ES-I3 (cell line): ENCODE data around the gene RBCK1.

Experiments
- H3K36me3 ChIP-seq: 2 replicates; pipeline ENCODE4 v1.6.1; 2013; ENCODE audit warnings: mild to moderate bottlenecking, low read length, control low read depth, moderate library complexity; ENCODE audit not compliant: insufficient read depth
- H3K4me1 ChIP-seq: 2 replicates; pipeline ENCODE4 v1.6.1; 2013; ENCODE audit warnings: mild to moderate bottlenecking, control low read depth, low read length; ENCODE audit not compliant: insufficient read depth
- H3K9ac ChIP-seq: 2 replicates; pipeline ENCODE4 v1.6.1; 2013; ENCODE audit warnings: low read depth, mild to moderate bottlenecking, low read length, moderate library complexity
- H3K9me3 ChIP-seq: 2 replicates; pipeline ENCODE4 v1.6.1; 2013; ENCODE audit warnings: mild to moderate bottlenecking, low read length, moderate library complexity; ENCODE audit not compliant: control insufficient read depth, insufficient read depth

The RBCK1 gene

DNA sequence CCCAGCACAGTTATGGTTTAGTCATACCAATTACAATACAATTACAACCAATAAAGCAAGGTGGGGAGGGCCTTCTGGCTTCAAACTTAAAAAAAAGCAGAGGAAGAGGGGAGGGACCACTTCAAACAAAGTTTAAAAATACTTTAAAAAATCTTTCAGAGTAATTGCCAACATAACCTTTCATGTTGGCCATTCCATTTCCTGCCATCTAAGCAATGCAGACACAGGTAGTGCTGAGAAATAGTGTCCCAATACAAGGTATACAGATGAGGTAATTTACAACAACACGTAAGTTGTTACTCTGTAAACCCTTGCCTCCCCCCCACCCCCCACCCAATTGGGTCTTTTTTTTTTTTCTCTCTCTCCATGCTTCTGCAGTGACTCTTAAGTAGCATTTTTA is 73.1 kb downstream of the RBCK1 start:
- no peaks in the 10 kb centered on the region for H3K4me1 ChIP-seq
- peaks cover 47% of the 10 kb centered on the region for H3K36me3 ChIP-seq
- no peak overlapping the region for H3K9ac ChIP-seq
- H3K9me3 ChIP-seq: no peaks in the 10 kb centered on the region
